Fibroblast of the conjunctiva (primary cell): ENCODE measurements around the gene KRT33A.
"Not testable (repeated sequence)": the region's sequence is repeated elsewhere in the genome, so short reads cannot be mapped to it uniquely, and the experiment has no call there.

ENCODE experiments used
- DNase-seq: peaks from one replicate; pipeline ENCODE4 v3.0.0-alpha.2; 2010; ENCODE audit warnings: low read depth

KRT33A gene

DNA sequence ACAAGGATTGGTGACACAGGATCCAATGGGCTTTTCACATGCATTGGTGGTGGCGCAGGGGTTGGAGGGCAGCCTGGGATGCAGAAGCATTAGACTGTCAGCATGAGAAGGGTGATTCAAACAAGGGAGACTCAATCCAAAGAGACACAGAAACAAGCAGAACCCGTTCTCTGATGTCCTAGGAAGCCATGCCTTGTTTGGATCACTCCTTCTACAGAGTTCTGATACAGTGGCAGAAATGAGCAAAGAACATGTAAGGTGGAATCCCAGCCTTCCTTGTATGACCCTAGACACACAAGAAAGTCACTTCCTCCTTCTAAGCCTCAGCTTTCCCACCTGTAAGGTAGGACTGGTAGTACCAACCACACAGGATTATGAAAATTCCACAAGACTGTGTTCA is 13.3 kb upstream of the KRT33A start:
- no peak for DNase-seq

- no peak for DNase-seq
Observed at GRCh38 chr17:41360296-41360995, 9.8 kb upstream of the KRT33A start.

DNA sequence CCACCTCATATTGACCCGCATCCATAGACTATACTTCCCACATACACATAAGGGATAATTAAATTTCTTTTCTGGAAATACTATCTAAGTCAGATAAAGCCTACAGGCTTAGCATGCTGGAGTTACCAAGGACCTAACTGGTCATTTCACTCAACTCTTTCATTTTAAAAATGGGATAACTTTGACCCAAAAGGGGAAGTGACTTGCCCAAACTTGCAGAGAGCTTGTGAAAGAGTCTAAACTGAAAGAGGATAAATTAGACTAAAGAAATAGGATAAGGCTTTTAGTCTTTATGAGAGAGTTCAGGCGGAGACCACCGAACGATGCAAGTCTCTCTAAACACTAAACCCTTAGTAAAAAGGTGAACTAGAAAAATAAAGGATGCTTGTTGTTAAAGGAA is 3.9 kb upstream of the KRT33A start:
- DNase-seq: no peak

DNA sequence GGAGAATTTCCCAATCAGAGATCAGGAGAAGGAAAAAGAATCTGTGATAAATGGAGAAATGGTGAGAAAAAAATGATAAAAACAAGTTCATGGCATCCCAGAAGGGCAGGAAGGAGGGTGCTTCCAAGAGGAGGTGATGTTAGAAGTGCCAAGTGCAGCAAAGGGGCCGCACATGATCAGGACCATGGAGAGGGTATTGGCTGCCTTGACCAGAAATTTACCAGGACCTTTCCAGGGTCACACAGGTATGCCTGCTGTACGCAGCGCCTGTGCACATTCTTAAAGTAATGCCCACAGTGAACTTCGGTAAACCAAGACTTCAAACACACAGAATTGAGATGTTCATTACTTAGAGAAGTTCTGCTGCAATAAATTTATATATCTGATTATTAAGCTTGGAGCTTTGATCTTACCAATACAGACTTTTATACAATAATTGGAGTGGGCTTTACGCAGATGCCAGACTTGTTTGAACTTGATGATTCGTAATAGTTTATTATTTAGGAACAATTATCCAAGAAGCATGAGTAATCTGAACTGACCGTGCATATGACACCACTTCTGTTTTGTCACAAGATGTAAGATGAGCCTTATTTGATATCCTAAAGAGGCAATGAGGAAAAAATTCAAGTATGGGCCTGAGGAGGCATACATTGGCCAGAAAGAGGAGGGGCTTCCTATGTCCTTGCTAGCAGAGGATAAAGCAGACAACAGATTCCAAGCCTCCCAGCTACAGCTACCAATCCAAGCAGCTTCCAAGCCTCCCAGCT is 2.2 kb upstream of the KRT33A start:
- DNase-seq: no peak

GRCh38 chr17:41351177-41351576 is 549 bp upstream of the KRT33A start:
- no peak for DNase-seq

DNA sequence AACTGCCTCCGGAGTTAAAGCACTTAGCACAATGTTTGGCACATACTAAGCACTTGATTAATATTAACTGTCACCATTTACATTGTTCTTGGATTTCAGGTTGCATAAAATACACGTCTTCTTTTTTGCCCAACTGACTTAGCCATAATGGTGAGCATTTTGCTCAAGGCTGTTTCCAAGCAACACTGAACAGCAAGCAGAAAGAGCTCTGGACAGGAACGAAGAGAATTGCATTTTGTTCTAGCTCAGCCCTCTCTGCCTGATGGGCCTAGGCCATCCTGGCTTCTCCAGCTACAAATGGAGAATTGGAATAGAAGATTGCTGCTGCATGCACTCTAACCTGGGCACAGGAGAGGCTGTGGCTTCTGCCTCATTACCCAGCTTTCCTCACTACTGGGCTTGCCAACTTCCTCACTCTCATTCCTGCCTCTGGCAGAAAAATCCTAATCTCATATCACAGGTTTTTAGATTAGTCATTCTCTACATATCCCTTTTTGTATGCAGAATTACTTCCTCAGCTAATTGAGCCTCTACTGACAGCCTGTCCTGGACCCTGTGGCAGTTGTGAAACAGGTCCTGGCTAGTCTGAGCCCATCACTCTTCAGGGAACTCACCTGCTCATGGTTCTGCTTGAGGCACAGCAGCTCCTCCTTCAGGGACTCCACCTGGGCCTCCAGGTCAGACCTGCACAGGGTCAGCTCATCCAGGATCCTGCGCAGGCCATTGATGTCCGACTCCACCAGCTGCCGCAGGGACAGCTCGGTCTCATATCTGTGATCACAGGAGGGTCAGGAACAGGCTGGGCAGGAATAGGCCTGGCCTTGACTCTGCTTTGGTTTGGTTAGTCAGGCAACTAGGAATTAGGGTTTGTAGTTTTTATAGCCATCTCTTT is 2.5 kb downstream of the KRT33A start:
- DNase-seq: no peak

GRCh38 chr17:41346421-41346820 is 4.2 kb downstream of the KRT33A start:
- DNase-seq: not testable (repeated sequence)

- no peak for DNase-seq
Observed at GRCh38 chr17:41345992-41346391, 4.6 kb downstream of the KRT33A start.

DNA sequence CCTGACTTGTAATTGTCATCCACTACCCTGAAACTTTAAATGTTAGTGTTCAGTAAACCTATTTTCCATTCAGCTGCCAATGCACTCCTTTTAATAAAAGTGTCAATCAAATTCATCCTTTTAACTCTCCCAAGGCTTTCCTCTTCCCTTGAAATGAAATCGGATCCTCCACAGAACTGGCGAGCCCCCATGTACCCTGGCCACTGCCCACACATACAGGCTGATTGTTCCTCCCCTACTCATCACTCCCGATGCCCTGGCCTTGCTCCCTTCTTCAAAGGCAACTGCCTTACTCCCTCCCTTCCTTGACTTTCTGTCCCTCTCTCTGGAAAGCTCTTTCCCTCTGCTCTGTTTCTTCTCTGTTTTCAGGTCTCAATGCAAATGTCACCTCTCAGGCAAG is 7.6 kb downstream of the KRT33A start:
- no peak for DNase-seq

- DNase-seq: no peak
Observed at GRCh38 chr17:41340934-41341861, 9.4 kb downstream of the KRT33A start.

DNA sequence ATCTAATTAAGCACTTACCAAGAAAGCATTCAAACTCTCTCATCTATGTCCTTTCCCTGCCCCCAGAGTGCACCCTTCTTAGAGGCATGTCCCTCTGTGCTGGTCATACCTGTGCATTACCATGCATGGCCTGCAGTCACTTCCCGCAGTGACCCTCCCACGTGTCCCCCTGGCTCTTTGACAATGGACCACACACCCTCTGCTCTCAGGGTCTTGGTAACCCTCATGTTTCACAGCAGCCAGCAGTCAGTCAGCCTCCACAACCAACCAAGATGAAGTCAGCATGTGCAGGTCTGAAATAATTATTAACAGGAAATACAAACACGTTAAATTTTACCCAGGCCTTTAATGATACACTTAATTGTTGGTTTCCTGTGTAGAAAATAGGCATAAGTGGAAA is 10.1 kb downstream of the KRT33A start:
- DNase-seq: no peak

GRCh38 chr17:41339571-41340172 is 11.0 kb downstream of the KRT33A start:
- no peak for DNase-seq

DNA sequence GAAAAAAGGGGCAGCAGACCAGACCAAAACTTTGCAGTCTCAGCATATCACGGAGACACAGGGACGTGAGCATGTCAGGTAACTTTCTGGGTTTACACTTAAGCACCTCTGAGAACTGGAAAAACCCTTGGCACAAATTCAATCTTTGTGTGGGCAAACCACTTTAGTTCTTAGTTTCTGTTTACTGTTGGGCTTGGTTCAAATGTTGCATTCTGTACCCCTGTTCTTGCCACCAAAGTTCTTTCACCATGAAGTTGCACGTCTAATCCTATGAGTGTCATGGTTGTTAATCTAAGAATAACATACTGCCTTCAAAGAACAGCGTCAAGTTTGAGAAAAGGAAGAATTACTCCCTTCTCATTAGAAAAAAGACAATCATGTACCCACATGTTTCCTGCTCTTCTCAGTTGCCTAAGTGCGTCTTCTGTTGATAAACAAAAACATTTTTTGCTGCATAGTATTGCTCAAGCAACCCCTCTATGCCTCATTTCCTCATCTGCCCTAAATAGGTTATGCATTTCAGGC is 11.6 kb downstream of the KRT33A start:
- DNase-seq: no peak

- DNase-seq: no peak
Observed at GRCh38 chr17:41335747-41336146, 14.9 kb downstream of the KRT33A start.

- no peak for DNase-seq
Observed at GRCh38 chr17:41334385-41335305, 16.0 kb downstream of the KRT33A start.

GRCh38 chr17:41333836-41334235 is 16.8 kb downstream of the KRT33A start:
- DNase-seq: no peak

- no peak for DNase-seq
Observed at GRCh38 chr17:41333098-41333497, 17.5 kb downstream of the KRT33A start.

DNA sequence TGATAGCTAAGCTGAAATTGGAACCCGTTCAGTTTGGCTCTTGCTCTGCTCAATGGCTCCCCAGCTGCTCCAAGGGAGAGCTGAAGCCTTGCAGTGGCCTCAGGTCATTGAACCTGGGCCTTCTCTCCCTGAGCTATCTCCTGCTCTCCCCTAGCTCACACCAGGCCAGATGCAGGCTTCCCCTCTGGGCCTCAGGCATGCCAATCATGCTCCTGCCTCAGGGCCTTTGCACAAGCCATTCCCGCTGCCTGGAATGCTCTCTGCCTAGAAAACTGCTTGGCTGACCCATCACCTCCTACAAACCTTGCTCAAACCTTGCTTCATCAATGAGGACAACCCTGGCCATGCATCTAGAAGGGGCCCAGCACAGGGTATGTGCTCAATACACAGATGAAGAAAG is 18.4 kb downstream of the KRT33A start:
- no peak for DNase-seq

- no peak for DNase-seq
Observed at GRCh38 chr17:41331606-41332005, 19.0 kb downstream of the KRT33A start.
